ENCODE results near the gene ZNF93.
"Not testable (repeated sequence)": the region's sequence is repeated elsewhere in the genome, so short reads cannot be mapped to it uniquely, and the experiment has no call there.

ZNF93 gene

GRCh38 chr19:19900729-19901444 is at the start of gene ZNF93:
Gene ZNF93 (plus strand): TSS chr19:19900946. CDS start chr19:19901089, 143 bp downstream.
- peak; percentile 94 for DNase-seq (ENCODE audit: low read depth)

- DNase-seq (ENCODE audit: low read depth), result not testable (repeated sequence)
Observed at GRCh38 chr19:19851740-19852139, 49.0 kb upstream of the ZNF93 start.

- no peak for DNase-seq (ENCODE audit: low read depth)
Observed at GRCh38 chr19:19858751-19859150, 42.0 kb upstream of the ZNF93 start.

- no peak for DNase-seq (ENCODE audit: low read depth)
Observed at GRCh38 chr19:19860756-19861390, 39.9 kb upstream of the ZNF93 start.

- DNase-seq (ENCODE audit: low read depth), result peak; percentile 86
Observed at GRCh38 chr19:19865750-19866610, 34.8 kb upstream of the ZNF93 start, which contains the start of gene ZNF253. Gene ZNF253 (plus strand): TSS chr19:19865882. CDS start chr19:19865997, 115 bp downstream.

- peak; percentile 0 for DNase-seq (ENCODE audit: low read depth)
Observed at GRCh38 chr19:19866611-19867248, 34.0 kb upstream of the ZNF93 start.

GRCh38 chr19:19870086-19870485 is 30.7 kb upstream of the ZNF93 start:
- not testable (repeated sequence) for DNase-seq (ENCODE audit: low read depth)

GRCh38 chr19:19871932-19872331 is 28.8 kb upstream of the ZNF93 start:
- DNase-seq (ENCODE audit: low read depth), result no peak

- DNase-seq (ENCODE audit: low read depth), result no peak
Observed at GRCh38 chr19:19873381-19873780, 27.4 kb upstream of the ZNF93 start.

- DNase-seq (ENCODE audit: low read depth), result no peak
Observed at GRCh38 chr19:19877724-19878123, 23.0 kb upstream of the ZNF93 start.

- DNase-seq (ENCODE audit: low read depth), result no peak
Observed at GRCh38 chr19:19884583-19884982, 16.2 kb upstream of the ZNF93 start.

- not testable (repeated sequence) for DNase-seq (ENCODE audit: low read depth)
Observed at GRCh38 chr19:19892055-19892941, 8.4 kb upstream of the ZNF93 start.

- peak; percentile 48 for DNase-seq (ENCODE audit: low read depth)
Observed at GRCh38 chr19:19900139-19900728, 512 bp upstream of the ZNF93 start.

- DNase-seq (ENCODE audit: low read depth), result not testable (repeated sequence)
Observed at GRCh38 chr19:19907551-19907950, 6.8 kb downstream of the ZNF93 start.

GRCh38 chr19:19909654-19910053 is 8.9 kb downstream of the ZNF93 start:
- DNase-seq (ENCODE audit: low read depth), result no peak

- no peak for DNase-seq (ENCODE audit: low read depth)
Observed at GRCh38 chr19:19911150-19911549, 10.4 kb downstream of the ZNF93 start.

- DNase-seq (ENCODE audit: low read depth), result no peak
Observed at GRCh38 chr19:19914596-19914995, 13.8 kb downstream of the ZNF93 start.

GRCh38 chr19:19930417-19930816 is 29.7 kb downstream of the ZNF93 start:
- not testable (repeated sequence) for DNase-seq (ENCODE audit: low read depth)

- not testable (repeated sequence) for DNase-seq (ENCODE audit: low read depth)
Observed at GRCh38 chr19:19933432-19934314, 32.9 kb downstream of the ZNF93 start.

- no peak for DNase-seq (ENCODE audit: low read depth)
Observed at GRCh38 chr19:19937403-19937802, 36.7 kb downstream of the ZNF93 start.

All from GM04504 (cell line).